Gastroesophageal sphincter (tissue), 4 donors: ENCODE measurements around the gene FAM3A. TPM values are rescaled to one million over a fixed set of nuclear protein-coding genes. Genes with fewer than 3 reads are reported as not detected.

Experiments used
- ATAC-seq: fragments of 150-250 bp; one replicate; pipeline ENCODE4 v1.9.1; 2016; ENCODE audit warnings: mild to moderate bottlenecking, moderate library complexity
- H3K27ac ChIP-seq, 4 donors: fragments of 200-600 bp; sonication (generic) in 3 of 4; 1 replicate in 3 of 4; 2 replicates in 1 of 4; pipeline ENCODE4 v1.5.1; 2016 to 2019
- H3K27me3 ChIP-seq: fragments of 200-600 bp; sonication (generic); one replicate; pipeline ENCODE4 v1.5.1; 2019
- H3K36me3 ChIP-seq, 2 donors: fragments of 200-600 bp; sonication (generic); one replicate each; pipeline ENCODE4 v1.5.1; 2019; ENCODE audit warnings: control low read depth in 1 of 2
- H3K4me1 ChIP-seq, 3 donors: fragments of 200-600 bp; sonication (generic); 1 replicate in 2 of 3; 2 replicates in 1 of 3; pipeline ENCODE4 v1.5.1; 2016 to 2019; ENCODE audit warnings: control low read depth in 2 of 3
- H3K4me3 ChIP-seq, 2 donors: fragments of 200-600 bp; sonication (generic); one replicate each; pipeline ENCODE4 v1.5.1; 2019; ENCODE audit warnings: mild to moderate bottlenecking in 1 of 2, moderate library complexity in 1 of 2
- H3K9me3 ChIP-seq, 3 donors: fragments of 200-600 bp; sonication (generic); one replicate each; pipeline ENCODE4 v1.5.1; 2017 to 2019; ENCODE audit warnings: control low read depth in 2 of 3
- CTCF ChIP-seq, 4 experiments: fragments of 200-600 bp in 2 of 4; fragments of 450-650 bp in 2 of 4; sonication (generic) in 1 of 4; IDR thresholded peaks; one replicate each; pipeline ENCODE4 v1.5.1; 2017 to 2019; ENCODE audit warnings: antibody characterized with exemption in 4 of 4, mild to moderate bottlenecking in 2 of 4, moderate library complexity in 2 of 4
- EP300 ChIP-seq: sonication (generic); formaldehyde crosslinking; IDR thresholded peaks from one replicate; pipeline ENCODE4 v1.6.1; 2017; ENCODE audit warnings: antibody characterized with exemption, mild to moderate bottlenecking
- POLR2A ChIP-seq, 2 donors: fragments of 450-650 bp; IDR thresholded peaks; one replicate each; pipeline ENCODE4 v1.6.1; 2017; ENCODE audit warnings: antibody characterized with exemption in 2 of 2, mild to moderate bottlenecking in 2 of 2, moderate library complexity in 1 of 2
- POLR2AphosphoS5 ChIP-seq: sonication (generic); formaldehyde crosslinking; IDR thresholded peaks from one replicate; pipeline ENCODE4 v1.6.1; 2017; ENCODE audit warnings: antibody characterized with exemption
- WGBS, 2 donors: methylation state at CpG; one replicate each; pipeline ENCODE4 v1.1.5; 2018; ENCODE audit warnings: low coverage in 1 of 2; 5-methylcytosine and 5-hydroxymethylcytosine counted together
- total RNA-seq, 4 donors: library from RNA; depleted of rRNA; stranded (reverse); fragments of >200 nt; gene quantifications; one replicate each; pipeline ENCODE4 v1.1.0, GENCODE V29; 2016

FAM3A gene
- total RNA-seq, 4 donors from 2014 or later = 36.6 to 44.4 (median 40.5) TPM

DNA sequence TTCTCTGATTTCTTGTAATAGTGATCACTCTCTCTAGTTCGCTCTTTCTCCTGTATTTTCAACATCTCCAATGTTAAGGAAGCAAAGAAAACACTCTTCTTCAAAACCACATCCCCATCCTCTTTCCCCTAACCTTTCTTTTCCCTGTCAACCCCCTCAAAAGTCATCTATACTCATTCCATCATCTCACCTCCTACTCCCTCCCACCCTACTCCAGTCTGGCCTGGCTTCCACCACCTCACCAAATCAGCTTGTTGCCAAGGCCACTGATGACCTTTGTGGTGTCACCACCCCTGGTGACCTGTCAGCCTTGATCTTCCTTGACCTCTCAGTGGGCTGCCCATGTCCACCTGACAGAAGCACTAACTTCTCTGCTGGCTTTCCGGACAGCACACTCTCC is 2.3 kb downstream of the FAM3A start:
- Histone ChIP-seq H3K27ac (no peak overlapping the region), H3K9me3 (no peaks in the 10 kb centered on the region), H3K27me3 (no peaks in the 10 kb centered on the region), H3K4me3 (no peak overlapping the region), H3K36me3 (peaks cover 0 to 27% of the 10 kb centered on the region in 2 donors), H3K4me1 (peaks cover 5 to 35% (median 11%) of the 10 kb centered on the region in 3 donors)
- TF ChIP-seq POLR2A (IDR thresholded peaks at IDR 0.05) (no peak), CTCF (IDR thresholded peaks at IDR 0.05) (no peak), EP300 (no peak), POLR2AphosphoS5 (no peak)
- ATAC-seq = no peak
- WGBS, 2 donors = 86 to 93% methylated on average over 2 of the region's 2 CpGs

DNA sequence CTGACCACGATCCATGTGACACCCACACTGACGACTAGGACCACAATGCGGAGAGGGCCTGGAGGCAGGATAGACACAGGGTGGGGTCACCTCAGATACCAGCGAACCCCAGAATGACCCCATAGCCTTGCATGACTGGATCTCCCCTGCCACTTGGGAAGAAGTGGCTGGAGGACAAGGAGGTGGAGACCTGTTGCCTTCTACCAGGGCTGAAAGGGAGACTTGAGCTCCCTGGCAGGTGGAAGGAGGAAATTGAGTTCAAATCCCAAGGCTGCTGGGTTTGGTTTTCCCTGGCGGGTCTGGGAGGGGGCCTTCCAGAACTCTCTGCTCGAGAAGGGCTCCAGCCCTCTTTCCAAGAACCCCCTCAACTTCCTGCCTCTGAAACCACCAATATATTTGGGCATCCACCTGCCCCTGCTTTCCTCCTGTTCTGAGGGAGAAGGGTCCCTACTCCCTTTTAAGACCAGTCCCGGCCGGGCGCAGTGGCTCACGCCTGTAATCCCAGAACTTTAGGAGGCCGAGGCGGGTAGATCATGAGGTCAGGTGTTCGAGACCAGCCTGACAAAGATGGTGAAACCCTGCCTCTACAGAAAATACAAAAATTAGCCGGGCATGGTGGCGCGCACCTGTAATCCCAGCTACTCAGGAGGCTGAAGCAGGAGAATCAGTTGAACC is 3.0 kb downstream of the FAM3A start:
- no peak overlapping the region for H3K4me3 ChIP-seq
- no peaks in the 10 kb centered on the region for H3K9me3 ChIP-seq
- no peak overlapping the region for H3K27ac ChIP-seq
- TF ChIP-seq CTCF (IDR thresholded peaks at IDR 0.05) (no peak), POLR2A (IDR thresholded peaks at IDR 0.05) (no peak), POLR2AphosphoS5 (no peak), EP300 (no peak)
- peaks cover 5 to 30% (median 11%) of the 10 kb centered on the region in 3 donors for H3K4me1 ChIP-seq
- no peaks in the 10 kb centered on the region for H3K27me3 ChIP-seq
- no peak for ATAC-seq
- peaks cover 0 to 34% of the 10 kb centered on the region in 2 donors for H3K36me3 ChIP-seq
- WGBS, 2 donors = 79 to 95% methylated on average over 4 to 5 of the region's 16 CpGs

- no peak for ATAC-seq
- Histone ChIP-seq H3K27ac (no peak overlapping the region), H3K9me3 (no peaks in the 10 kb centered on the region), H3K36me3 (peaks cover 0 to 47% of the 10 kb centered on the region in 2 donors), H3K4me3 (no peak overlapping the region), H3K27me3 (no peaks in the 10 kb centered on the region), H3K4me1 (peaks cover 0 to 18% (median 0%) of the 10 kb centered on the region in 3 donors)
- no peak for TF ChIP-seq POLR2AphosphoS5
- TF ChIP-seq EP300 = no peak
- TF ChIP-seq CTCF (IDR thresholded peaks at IDR 0.05) = no peak
- no peak for TF ChIP-seq POLR2A (IDR thresholded peaks at IDR 0.05)
- WGBS, 2 donors = no CpG with 5 or more reads among the region's 12 CpGs
Observed at GRCh38 chrX:154511761-154512160, 4.3 kb downstream of the FAM3A start.

- WGBS, 2 donors = 92 to 100% methylated on average over 1 to 5 of the region's 5 CpGs
- ATAC-seq = no peak
- TF ChIP-seq CTCF (IDR thresholded peaks at IDR 0.05) (no peak), EP300 (no peak), POLR2A (IDR thresholded peaks at IDR 0.05) (no peak), POLR2AphosphoS5 (no peak)
- Histone ChIP-seq H3K27ac (no peak overlapping the region), H3K4me1 (peaks cover 0 to 8% (median 0%) of the 10 kb centered on the region in 3 donors), H3K4me3 (no peak overlapping the region), H3K27me3 (no peaks in the 10 kb centered on the region), H3K9me3 (no peaks in the 10 kb centered on the region), H3K36me3 (peaks cover 0 to 67% of the 10 kb centered on the region in 2 donors)
Observed at GRCh38 chrX:154509455-154509854, 6.6 kb downstream of the FAM3A start.

DNA sequence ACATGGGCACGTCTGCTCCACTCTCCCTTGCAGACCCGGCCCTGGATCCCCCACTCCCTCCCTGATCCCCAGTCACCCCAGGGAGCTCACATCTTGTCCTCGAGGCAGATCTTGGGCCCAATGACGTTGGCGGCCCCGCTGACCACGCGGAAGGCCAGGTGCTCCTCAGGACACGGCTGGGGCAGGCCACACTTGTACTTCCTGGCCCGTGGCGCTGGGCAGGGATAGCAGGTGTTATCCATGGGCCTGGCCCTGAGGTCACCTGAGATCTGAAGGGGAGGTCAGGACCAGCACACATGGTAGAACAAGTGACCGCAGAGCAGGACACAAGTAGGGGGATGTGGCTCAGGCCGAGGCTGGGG is 7.7 kb downstream of the FAM3A start:
- Histone ChIP-seq H3K36me3 (peaks cover 0 to 67% of the 10 kb centered on the region in 2 donors), H3K27me3 (no peaks in the 10 kb centered on the region), H3K27ac (no peak overlapping the region), H3K4me3 (no peak overlapping the region), H3K4me1 (no peaks in the 10 kb centered on the region), H3K9me3 (no peaks in the 10 kb centered on the region)
- ATAC-seq = no peak
- TF ChIP-seq CTCF (IDR thresholded peaks at IDR 0.05) (no peak), POLR2AphosphoS5 (no peak)
- 100% methylated on average over 1 of the region's 13 CpGs; no CpG with 5 or more reads in 1 of the 2 donors for WGBS, 2 donors
